H9 (cell line): ENCODE measurements around the gene CHRNA5. TPM values are rescaled to one million over a fixed set of nuclear protein-coding genes. Genes with fewer than 3 reads are reported as not detected.

Experiments used
- DNase-seq: peaks from one replicate; pipeline ENCODE4 v3.0.0-alpha.2; 2017
- H2AFZ ChIP-seq: one replicate; pipeline ENCODE4 v1.6.1; 2013; ENCODE audit warnings: mild to moderate bottlenecking, low read length, control low read depth, moderate library complexity
- H2AK5ac ChIP-seq: 2 replicates; pipeline ENCODE4 v1.6.1; 2013; ENCODE audit warnings: low read length, control low read depth, mixed read lengths; ENCODE audit not compliant: insufficient read length
- H2BK120ac ChIP-seq: one replicate; pipeline ENCODE4 v1.6.1; 2013; ENCODE audit warnings: low read depth, mild to moderate bottlenecking, low read length, control low read depth, inconsistent platforms; ENCODE audit not compliant: poor library complexity, severe bottlenecking
- H2BK12ac ChIP-seq: 2 replicates; pipeline ENCODE4 v1.6.1; 2013; ENCODE audit warnings: low read length, control low read depth, mixed read lengths, low read depth; ENCODE audit not compliant: insufficient read length
- H2BK15ac ChIP-seq: 2 replicates; pipeline ENCODE4 v1.6.1; 2013; ENCODE audit warnings: low read depth, low read length, control low read depth
- H2BK20ac ChIP-seq: one replicate; pipeline ENCODE4 v1.6.1; 2013; ENCODE audit warnings: low read depth, mild to moderate bottlenecking, low read length, control low read depth, inconsistent platforms; ENCODE audit not compliant: poor library complexity, severe bottlenecking
- H2BK5ac ChIP-seq: 2 replicates; pipeline ENCODE4 v1.6.1; 2013; ENCODE audit warnings: low read length, control low read depth, mixed read lengths; ENCODE audit not compliant: insufficient read length
- H3K14ac ChIP-seq: 2 replicates; pipeline ENCODE4 v1.6.1; 2013; ENCODE audit warnings: low read length, control low read depth; ENCODE audit not compliant: insufficient read depth
- H3K18ac ChIP-seq: 2 replicates; pipeline ENCODE4 v1.6.1; 2013; ENCODE audit warnings: low read depth, mild to moderate bottlenecking, mixed read lengths, low read length, control low read depth; ENCODE audit not compliant: insufficient read length
- H3K23ac ChIP-seq: 2 replicates; pipeline ENCODE4 v1.6.1; 2013; ENCODE audit warnings: low read length, control low read depth, mixed read lengths, low read depth; ENCODE audit not compliant: insufficient read length
- H3K23me2 ChIP-seq: 2 replicates; pipeline ENCODE4 v1.6.1; 2013; ENCODE audit warnings: low read depth, mild to moderate bottlenecking, mixed read lengths, low read length, control low read depth; ENCODE audit not compliant: insufficient read length, poor library complexity, severe bottlenecking
- H3K27ac ChIP-seq: 2 replicates; pipeline ENCODE4 v1.5.1; 2013; ENCODE audit warnings: low read length, control low read depth, mixed read lengths, low read depth; ENCODE audit not compliant: insufficient read length
- H3K27me3 ChIP-seq: 2 replicates; pipeline ENCODE4 v1.6.1; 2013; ENCODE audit warnings: low read length, control low read depth, inconsistent platforms; ENCODE audit not compliant: insufficient read depth
- H3K4ac ChIP-seq: 2 replicates; pipeline ENCODE4 v1.6.1; 2013; ENCODE audit warnings: low read depth, mild to moderate bottlenecking, control low read depth, inconsistent platforms, low read length, moderate library complexity
- H3K4me1 ChIP-seq: 2 replicates; pipeline ENCODE4 v1.6.1; 2013; ENCODE audit warnings: low read length, control low read depth, inconsistent platforms; ENCODE audit not compliant: insufficient read depth
- H3K4me2 ChIP-seq: 2 replicates; pipeline ENCODE4 v1.6.1; 2013; ENCODE audit warnings: low read length, control low read depth, mixed read lengths; ENCODE audit not compliant: insufficient read length, insufficient read depth
- H3K56ac ChIP-seq: 2 replicates; pipeline ENCODE4 v1.6.1; 2013; ENCODE audit warnings: low read depth, mild to moderate bottlenecking, mixed read lengths, low read length, control low read depth; ENCODE audit not compliant: insufficient read length
- H3K79me1 ChIP-seq: 2 replicates; pipeline ENCODE4 v1.6.1; 2013; ENCODE audit warnings: low read depth, mild to moderate bottlenecking, moderate library complexity, low read length, control low read depth, inconsistent platforms; ENCODE audit not compliant: insufficient read depth, poor library complexity, severe bottlenecking
- H3K79me2 ChIP-seq: 2 replicates; pipeline ENCODE4 v1.6.1; 2013; ENCODE audit warnings: low read length, control low read depth, inconsistent platforms; ENCODE audit not compliant: insufficient read depth
- H3K9ac ChIP-seq: 2 replicates; pipeline ENCODE4 v1.6.1; 2013; ENCODE audit warnings: low read length, control low read depth, mixed read lengths; ENCODE audit not compliant: insufficient read length; ENCODE audit errors: extremely low read depth
- H3K9me3 ChIP-seq: one replicate; pipeline ENCODE4 v1.6.1; 2013; ENCODE audit warnings: low read depth, low read length, inconsistent platforms; ENCODE audit not compliant: control insufficient read depth
- H3T11ph ChIP-seq: one replicate; pipeline ENCODE4 v1.6.1; 2013; ENCODE audit warnings: mild to moderate bottlenecking, low read length, control low read depth, inconsistent platforms
- H4K20me1 ChIP-seq: one replicate; pipeline ENCODE4 v1.6.1; 2013; ENCODE audit not compliant: control insufficient read depth, insufficient read length, insufficient read depth
- H4K5ac ChIP-seq: 2 replicates; pipeline ENCODE4 v1.6.1; 2013; ENCODE audit warnings: low read depth, mild to moderate bottlenecking, mixed read lengths, low read length, control low read depth; ENCODE audit not compliant: insufficient read length
- H4K8ac ChIP-seq: replicated peaks from 2 replicates; pipeline ENCODE4 v1.6.1; 2013; ENCODE audit warnings: low read length, control low read depth, mixed read lengths, low read depth; ENCODE audit not compliant: insufficient read length
- H4K91ac ChIP-seq: 2 replicates; pipeline ENCODE4 v1.6.1; 2013; ENCODE audit warnings: low read depth, mild to moderate bottlenecking, moderate library complexity, mixed read lengths, low read length, control low read depth; ENCODE audit not compliant: insufficient read length
- H3K27ac Mint-ChIP-seq, 3 experiments: 2 replicates in 2 of 3; 3 replicates in 1 of 3; pipeline ENCODE4 v1.8.0; 2020 to 2021; ENCODE audit warnings: mixed read lengths in 3 of 3, mild to moderate bottlenecking in 1 of 3, moderate library complexity in 1 of 3
- H3K27me3 Mint-ChIP-seq: 2 replicates; pipeline ENCODE4 v1.8.0; 2021; ENCODE audit warnings: low read depth, mild to moderate bottlenecking, moderate library complexity, mixed read lengths
- H3K36me3 Mint-ChIP-seq, 3 experiments: 2 replicates in 2 of 3; 3 replicates in 1 of 3; pipeline ENCODE4 v1.8.0; 2020 to 2021; ENCODE audit warnings: low read depth in 3 of 3, mixed read lengths in 3 of 3; ENCODE audit not compliant: insufficient read depth in 1 of 3
- H3K4me1 Mint-ChIP-seq, 2 experiments: 2 replicates each; pipeline ENCODE4 v1.8.0; 2020; ENCODE audit warnings: mixed read lengths in 2 of 2
- H3K4me3 Mint-ChIP-seq, 2 experiments: 2 replicates in 1 of 2; 3 replicates in 1 of 2; pipeline ENCODE4 v1.8.0; 2020 to 2021; ENCODE audit warnings: mild to moderate bottlenecking in 2 of 2, mixed read lengths in 2 of 2, moderate library complexity in 1 of 2
- H3K9me3 Mint-ChIP-seq, 2 experiments: 2 replicates in 1 of 2; 3 replicates in 1 of 2; pipeline ENCODE4 v1.8.0; 2020; ENCODE audit warnings: mild to moderate bottlenecking in 2 of 2, mixed read lengths in 2 of 2, moderate library complexity in 1 of 2
- WGBS: extraction: QIAGEN DNeasy Blood & Tissue Kit; methylation state at CpG from one replicate; pipeline ENCODE4 v1.1.7; 2013; ENCODE audit warnings: missing lambda C conversion rate, low lambda C conversion rate, mixed read lengths; ENCODE audit not compliant: insufficient read length; ENCODE audit errors: extremely low coverage; 5-methylcytosine and 5-hydroxymethylcytosine counted together
- total RNA-seq: library from RNA; stranded (reverse); gene quantifications from 2 replicates; pipeline ENCODE4 v1.2.1, GENCODE V29; 2021
- TF ChIP-seq, protein P1 (sequence below): fragments of 200-600 bp; sonication (generic); conservative IDR thresholded peaks from 3 replicates; pipeline ENCODE4 v1.8.0; 2021; ENCODE audit warnings: antibody characterized with exemption, mild to moderate bottlenecking

CHRNA5 gene
- total RNA-seq, 1 experiment from 2014 or later, result 16.5 TPM

DNA sequence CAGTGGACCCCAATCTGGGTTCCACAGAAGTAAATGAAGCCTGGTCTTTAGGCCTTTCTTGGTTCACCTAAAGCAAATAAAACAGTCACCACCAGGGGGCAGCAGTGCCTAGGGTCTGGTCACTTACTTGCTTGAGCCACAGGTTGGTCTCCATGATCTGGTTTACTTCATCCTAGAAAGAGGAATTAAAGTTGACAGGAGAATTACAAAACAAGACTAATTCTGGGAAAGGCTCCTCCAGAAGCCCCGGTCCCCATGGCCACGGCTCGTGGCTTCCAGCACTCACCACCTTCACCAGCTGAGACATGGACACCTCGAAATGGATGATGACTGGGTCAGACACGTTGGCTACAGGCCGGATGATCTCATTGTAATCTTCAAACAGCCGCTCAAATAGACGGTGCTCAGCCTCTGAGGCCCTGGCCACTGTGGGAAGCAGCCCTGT lies 53.2 kb downstream of the CHRNA5 start:
- Mint-ChIP-seq H3K27ac (no peak overlapping the region), H3K4me3 (peak overlapping the region in 1 of 2 experiments; percentile 67; a peak in 3 of 5 replicates), H3K9me3 (peaks cover 2 to 4% of the 10 kb centered on the region in 2 experiments; a peak in 2 of 5 replicates), H3K4me1 (peaks cover 13 to 21% of the 10 kb centered on the region in 2 experiments), H3K36me3 (no peaks in the 10 kb centered on the region), H3K27me3 (peaks cover 47% of the 10 kb centered on the region)
- no peak overlapping the region for H3K4ac ChIP-seq
- no peak overlapping the region for H2BK120ac ChIP-seq
- H3K9me3 ChIP-seq, result no peaks in the 10 kb centered on the region
- no peak overlapping the region for H2BK20ac ChIP-seq
- H4K20me1 ChIP-seq, result no peaks in the 10 kb centered on the region
- no peak overlapping the region for H2BK12ac ChIP-seq
- no peak overlapping the region for H4K5ac ChIP-seq
- no peak overlapping the region for H4K8ac ChIP-seq
- TF ChIP-seq, protein P1, sequence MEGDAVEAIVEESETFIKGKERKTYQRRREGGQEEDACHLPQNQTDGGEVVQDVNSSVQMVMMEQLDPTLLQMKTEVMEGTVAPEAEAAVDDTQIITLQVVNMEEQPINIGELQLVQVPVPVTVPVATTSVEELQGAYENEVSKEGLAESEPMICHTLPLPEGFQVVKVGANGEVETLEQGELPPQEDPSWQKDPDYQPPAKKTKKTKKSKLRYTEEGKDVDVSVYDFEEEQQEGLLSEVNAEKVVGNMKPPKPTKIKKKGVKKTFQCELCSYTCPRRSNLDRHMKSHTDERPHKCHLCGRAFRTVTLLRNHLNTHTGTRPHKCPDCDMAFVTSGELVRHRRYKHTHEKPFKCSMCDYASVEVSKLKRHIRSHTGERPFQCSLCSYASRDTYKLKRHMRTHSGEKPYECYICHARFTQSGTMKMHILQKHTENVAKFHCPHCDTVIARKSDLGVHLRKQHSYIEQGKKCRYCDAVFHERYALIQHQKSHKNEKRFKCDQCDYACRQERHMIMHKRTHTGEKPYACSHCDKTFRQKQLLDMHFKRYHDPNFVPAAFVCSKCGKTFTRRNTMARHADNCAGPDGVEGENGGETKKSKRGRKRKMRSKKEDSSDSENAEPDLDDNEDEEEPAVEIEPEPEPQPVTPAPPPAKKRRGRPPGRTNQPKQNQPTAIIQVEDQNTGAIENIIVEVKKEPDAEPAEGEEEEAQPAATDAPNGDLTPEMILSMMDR, result peak; percentile 92
- peak; percentile 87 for DNase-seq
- H3K79me1 ChIP-seq, result no peaks in the 10 kb centered on the region
- H3K27ac ChIP-seq, result no peak overlapping the region
- no CpG with 5 or more reads among the region's 8 CpGs for WGBS
- H3K18ac ChIP-seq, result no peak overlapping the region
- peaks cover 10% of the 10 kb centered on the region for H3K23me2 ChIP-seq
- H3K9ac ChIP-seq, result no peak overlapping the region
- H2AFZ ChIP-seq, result no peak overlapping the region
- H2BK15ac ChIP-seq, result no peak overlapping the region
- no peak overlapping the region for H3K14ac ChIP-seq
- H2AK5ac ChIP-seq, result no peak overlapping the region
- peaks cover 8% of the 10 kb centered on the region; the same call in 1 of the 2 replicates for H3K27me3 ChIP-seq
- no peak overlapping the region for H2BK5ac ChIP-seq
- no peaks in the 10 kb centered on the region for H3K4me1 ChIP-seq
- H3K23ac ChIP-seq, result no peak overlapping the region
- no peak overlapping the region for H3T11ph ChIP-seq
- no peak overlapping the region for H4K91ac ChIP-seq
- no peak overlapping the region for H3K4me2 ChIP-seq
- H3K56ac ChIP-seq, result no peak overlapping the region
- no peaks in the 10 kb centered on the region for H3K79me2 ChIP-seq
